Activated CD4-positive, CD25-positive, alpha-beta regulatory T cell (primary cell): Measurements from ENCODE around the gene ZFAND2B.

Experiments
- DNase-seq, 4 experiments: peaks; one replicate each; lab custom pipeline; 2025; lab: John Stamatoyannopoulos, UW

ZFAND2B gene, protein sequence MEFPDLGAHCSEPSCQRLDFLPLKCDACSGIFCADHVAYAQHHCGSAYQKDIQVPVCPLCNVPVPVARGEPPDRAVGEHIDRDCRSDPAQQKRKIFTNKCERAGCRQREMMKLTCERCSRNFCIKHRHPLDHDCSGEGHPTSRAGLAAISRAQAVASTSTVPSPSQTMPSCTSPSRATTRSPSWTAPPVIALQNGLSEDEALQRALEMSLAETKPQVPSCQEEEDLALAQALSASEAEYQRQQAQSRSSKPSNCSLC

DNA sequence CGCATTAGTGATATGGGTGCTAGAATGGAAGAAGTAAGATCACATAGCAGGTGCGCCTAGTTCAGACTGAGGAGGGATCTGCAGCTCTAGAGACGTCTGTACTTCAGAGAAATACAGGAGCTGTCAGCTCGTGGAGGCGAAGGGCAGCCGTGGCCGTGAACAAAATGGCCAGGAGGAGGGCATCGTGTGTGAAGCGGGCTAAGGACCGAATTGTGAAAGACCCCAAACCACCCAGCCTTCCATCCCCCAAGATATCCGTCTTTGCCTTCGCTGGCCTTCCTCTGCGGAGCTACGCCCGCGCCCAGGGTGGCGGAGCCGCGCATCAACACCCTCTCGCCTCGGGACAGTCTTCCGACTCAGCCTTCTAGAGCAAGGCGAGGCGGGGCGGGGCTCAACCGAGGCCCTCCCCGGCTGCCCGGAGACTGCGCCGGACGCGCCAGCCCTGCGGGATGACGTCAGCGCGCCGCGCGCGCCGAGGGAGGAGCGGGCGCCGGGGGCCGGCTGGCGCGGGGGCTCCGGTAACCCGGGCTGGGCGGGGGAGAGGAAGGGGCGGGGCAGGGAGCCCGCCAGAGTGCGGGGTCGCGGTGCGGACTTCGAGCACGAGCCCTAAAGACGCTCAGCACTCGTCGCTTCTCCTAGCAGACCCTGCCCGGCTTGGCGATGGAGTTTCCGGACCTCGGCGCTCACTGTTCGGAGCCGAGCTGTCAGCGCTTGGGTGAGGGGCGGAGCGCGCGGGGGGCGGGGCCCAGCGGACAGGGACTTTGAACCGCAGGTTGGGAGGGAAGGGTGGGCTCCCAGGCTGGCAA lies at the start of gene ZFAND2B:
TSS of gene ZFAND2B (plus strand) at position 455 of the 806 bp plus-strand sequence. CDS start at position 661, 206 bp downstream.
- peak; percentile 89 to 96 (median 94) for DNase-seq

DNA sequence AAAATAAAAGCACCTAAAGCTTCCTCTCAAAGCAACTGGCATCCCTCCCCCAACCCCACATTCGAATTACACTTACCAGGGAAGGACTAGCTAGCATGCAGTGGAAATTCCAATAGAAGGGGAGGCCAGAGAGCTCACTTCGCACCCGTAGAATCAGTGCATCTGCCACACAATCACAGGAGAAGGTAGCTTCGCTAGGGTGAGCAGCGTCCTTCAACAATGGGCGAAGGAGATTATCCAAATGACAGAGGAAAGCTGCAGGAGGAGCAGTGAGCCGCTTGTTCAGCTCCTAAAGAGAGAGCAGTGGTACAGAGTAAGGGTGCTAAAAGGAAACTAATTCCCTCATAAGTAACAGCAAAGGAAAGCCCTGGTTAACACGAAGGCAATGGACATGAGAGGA lies 49.2 kb upstream of the ZFAND2B start:
- no peak for DNase-seq

DNA sequence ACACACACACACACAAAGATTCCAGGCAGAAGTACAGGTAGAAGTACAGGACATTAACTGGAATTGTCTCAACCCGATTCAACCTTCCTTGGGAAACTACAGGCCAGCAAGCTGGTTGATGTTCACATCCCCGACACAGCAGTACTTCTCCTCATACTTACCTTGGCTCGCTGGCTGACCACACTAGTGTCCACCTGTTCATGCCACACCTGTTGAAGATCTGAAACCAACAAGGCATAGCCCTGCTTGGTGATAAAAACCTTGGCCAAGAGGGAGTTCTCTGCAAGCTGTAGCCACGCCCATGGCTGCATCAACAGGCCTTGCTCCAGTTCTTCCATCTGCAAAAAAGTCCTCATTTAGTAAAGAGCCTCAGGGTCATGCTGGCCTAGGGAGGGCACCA lies 48.6 kb upstream of the ZFAND2B start:
- DNase-seq, result no peak

- no peak for DNase-seq
These were observed 48.0 kb upstream of the ZFAND2B start for GRCh38 chr2:219158586-219158985.

DNA sequence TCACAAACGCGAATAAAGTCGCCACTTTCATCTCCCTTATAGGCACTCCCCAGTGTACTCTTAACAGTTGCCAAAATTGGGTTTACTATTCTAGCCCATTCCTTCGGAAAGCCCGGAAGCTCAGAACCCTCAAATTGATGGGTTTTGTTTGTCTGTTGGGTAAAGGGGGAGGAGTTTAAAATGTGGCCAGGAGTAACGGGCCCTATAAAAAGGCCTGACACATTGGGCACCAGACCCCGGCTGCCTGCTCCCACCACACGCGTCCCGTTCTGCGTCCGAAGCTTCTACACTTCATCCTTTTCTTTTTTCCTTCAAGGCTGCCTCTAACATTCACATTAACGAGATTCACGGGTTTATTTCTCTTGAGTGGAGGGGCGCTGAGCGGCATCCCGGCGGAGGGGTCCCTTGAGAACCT lies 46.8 kb upstream of the ZFAND2B start:
- no peak for DNase-seq

DNA sequence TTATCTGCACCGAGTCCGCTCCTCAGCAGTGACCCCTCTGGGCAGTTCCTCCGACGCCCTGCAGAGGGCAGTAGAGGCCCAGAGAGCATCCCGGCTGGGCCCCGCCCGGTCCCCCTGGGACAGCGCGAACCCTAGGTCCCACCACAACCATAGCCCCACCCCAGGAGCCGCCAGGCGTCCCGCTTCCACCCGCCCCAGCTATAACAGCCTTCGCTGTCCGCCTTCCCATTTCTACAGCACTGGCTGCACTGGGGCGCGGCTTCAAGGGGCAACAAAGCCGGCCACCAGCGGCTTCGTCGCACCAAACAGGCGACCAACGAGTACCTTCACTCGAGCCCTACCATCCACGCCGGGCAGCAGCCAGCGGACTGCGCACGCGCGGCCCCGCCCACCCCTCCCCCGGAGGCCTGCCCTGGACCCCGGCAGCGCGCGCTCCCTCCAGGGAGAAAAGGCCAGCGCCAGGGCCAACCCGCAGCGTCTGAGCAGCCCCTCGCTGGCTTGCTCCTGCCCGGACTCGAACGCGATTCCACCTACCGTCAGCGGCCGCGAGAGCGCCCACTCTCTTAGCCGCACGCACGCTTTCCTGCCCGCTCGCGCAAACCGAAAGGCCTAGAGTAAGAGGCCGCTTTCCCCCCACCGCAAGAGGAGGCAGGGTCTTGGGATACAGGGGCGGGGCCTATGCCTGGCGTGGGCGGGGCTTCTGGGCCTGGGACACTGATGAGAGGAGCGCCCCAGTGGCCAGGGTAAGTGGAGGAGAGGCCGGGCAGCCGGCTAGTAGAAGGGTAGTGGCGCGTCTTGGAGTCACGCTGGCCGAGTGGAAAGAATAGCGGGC lies 46.2 kb upstream of the ZFAND2B start, which contains the start of gene NHEJ1:
TSS of gene NHEJ1 (minus strand) at position 630 of the 832 bp plus-strand sequence. CDS start 2,453 bp downstream, outside the sequence.
- peak; percentile 82 to 88 (median 86) for DNase-seq

- DNase-seq, result no peak
These were observed 45.5 kb upstream of the ZFAND2B start for GRCh38 chr2:219161097-219161496.

DNA sequence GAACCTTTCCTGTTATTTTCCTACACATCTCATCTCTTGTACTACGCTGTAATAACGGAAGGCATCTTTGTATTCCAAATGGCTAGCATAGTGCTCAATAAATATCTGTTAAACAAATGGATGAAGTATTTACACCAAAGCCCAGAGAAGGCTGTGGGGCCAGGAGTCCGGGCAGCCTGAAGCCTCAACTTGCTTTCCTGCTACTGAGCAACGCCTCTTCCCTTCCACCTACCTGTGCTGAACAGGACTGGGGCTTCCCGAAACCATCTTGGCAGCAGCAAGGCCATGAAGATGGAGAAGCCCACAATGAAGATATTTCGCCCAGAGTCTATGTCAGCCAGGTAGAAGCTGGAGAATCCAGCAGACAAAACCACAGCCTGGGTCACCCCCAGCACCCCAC lies 43.4 kb upstream of the ZFAND2B start:
- DNase-seq, result no peak

GRCh38 chr2:219165058-219165911 lies 41.3 kb upstream of the ZFAND2B start:
- no peak for DNase-seq

DNA sequence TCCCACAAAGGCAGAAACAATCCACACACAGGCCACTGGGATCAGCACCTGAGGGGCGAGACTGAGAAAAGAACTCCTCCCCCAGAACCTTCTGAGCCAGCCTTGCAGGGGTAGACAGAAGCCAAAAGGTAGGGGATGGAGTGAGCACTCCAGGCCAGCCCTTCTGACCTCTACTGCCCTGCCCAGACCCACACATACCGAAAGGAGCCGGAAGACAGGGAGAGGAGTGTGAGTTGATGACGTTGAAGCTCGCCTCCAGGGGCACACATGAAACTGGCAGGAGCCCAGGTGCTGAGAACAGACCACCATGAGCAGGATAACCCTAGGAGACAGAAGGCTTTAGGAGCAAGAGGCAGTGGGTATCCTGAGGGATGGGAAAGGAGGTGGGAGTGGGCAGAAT lies 38.6 kb upstream of the ZFAND2B start:
- DNase-seq, result no peak

DNA sequence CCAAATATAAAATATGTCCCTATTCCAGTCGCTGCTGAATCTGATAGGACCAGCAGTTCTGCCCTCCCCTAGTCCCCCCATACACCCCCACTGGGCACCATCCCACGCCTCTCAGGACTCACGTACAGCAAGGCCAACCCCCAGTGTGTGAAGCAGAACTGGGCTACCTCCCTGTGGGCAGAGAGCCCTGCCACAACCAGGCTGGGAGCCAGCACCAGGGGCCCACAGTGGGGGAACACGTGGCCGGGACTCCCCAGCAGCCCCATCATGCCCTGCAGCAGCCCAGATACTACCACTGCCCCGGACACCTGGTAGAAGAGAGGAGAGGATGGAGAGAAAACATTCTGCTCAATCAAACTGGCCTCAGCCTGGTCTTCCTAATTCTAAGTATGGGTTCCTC lies 38.1 kb upstream of the ZFAND2B start:
- DNase-seq, result no peak

GRCh38 chr2:219168932-219169331 lies 37.6 kb upstream of the ZFAND2B start:
- no peak for DNase-seq

DNA sequence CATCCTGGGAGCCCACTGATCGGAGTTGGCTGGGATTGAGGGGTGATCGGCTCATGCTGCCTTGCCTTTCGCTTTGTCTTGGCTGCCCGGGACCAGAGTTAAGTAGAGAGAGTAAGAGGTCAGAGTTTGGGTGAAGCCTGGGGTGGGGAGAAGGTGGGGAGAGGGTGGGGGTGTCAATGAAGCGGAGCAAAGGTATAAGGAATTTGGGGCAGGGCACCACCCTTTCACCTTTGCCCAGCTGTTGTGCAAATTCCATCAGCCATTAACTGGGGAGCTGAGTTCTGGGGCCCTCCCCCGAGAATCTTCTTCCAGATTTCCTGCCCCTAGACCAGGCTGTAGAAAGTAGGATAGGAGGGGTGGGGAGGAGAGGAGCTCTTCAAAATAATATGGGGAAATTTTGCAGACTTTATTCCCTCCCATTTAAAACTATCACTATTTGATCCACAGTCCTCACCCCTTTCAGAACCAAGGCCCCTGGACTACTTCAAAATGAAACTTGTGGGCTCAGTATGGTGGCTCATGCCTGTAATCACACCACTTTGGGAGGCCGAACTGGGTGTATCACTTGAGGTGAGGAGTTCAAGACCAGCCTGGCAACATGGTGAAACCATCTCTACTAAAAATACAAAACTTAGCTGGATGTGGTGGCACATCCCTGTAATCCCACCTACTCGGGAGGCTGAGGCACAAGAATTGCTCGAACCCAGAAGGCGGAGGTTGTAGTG lies 36.5 kb upstream of the ZFAND2B start, which contains the start of gene SLC23A3:
TSS of gene SLC23A3 (minus strand) at position 100 of the 725 bp plus-strand sequence. CDS start at position 55, 45 bp downstream.
- DNase-seq, result no peak

GRCh38 chr2:219171231-219171651 lies 35.3 kb upstream of the ZFAND2B start:
- DNase-seq, result no peak

DNA sequence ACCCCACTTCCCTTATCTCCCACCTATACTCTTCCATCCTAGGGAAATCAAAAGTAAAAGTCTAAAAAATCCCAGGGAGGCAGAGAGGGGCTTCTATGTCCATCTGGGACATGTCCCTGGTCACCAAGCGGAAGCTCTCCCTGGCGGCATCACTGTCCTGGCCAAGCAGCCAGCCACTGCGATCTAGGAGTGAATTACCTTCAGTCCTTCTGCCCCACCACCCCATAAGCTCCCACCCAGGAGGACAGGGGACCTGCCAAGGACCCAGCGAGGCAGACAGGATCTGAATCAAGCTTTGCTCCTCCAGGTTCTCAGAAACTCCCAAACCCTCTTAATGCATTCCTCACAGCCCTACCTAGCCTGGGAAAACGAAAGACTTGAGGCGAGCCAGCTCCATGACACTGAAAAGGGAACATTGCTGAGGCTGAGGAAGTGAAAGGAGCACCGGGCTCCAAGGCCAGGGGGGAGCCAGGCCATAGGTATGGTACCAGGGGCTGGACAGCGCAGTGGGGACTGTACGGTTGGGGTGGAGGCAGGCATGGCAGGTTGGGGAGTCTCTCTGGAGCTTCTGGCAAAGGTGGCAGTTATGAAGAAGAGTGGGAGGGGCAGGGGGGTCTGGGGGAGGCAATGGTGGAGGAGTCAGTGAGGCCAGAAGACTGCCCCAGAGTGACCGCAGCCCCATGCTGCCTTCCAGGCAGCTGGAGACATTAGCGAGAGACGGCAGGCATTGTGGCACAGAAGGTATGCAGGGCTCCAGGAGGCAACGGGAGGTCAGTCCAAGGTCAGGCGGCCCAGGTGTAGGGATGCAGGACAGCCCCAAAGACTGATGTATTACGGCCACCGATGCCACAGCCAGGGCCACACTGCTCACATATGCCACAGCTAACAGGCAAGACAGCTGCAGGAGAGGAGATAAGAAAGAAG lies 34.1 kb upstream of the ZFAND2B start:
- no peak for DNase-seq

- DNase-seq, result no peak
These were observed 33.4 kb upstream of the ZFAND2B start for GRCh38 chr2:219173176-219173575.

DNA sequence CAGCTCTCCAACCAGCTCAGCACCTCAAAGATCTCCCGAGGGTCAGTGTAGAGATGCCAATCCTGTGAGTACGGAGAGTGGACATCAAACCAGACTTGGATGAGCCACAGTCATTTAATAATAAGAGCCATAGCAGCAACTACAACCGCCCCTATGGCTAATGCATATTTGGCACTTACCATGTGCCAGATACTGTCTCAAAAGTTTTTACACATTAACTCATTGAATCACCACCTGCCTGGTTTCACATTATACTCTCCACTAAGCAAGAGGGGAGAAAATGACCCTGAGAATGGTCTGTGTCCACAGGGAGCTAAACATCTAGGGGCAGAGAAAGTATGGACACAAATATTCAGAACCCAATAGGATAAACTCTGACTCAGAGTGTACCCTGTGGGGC lies 32.4 kb upstream of the ZFAND2B start:
- no peak for DNase-seq

GRCh38 chr2:219174801-219175200 lies 31.8 kb upstream of the ZFAND2B start:
- no peak for DNase-seq

- no peak for DNase-seq
These were observed 31.1 kb upstream of the ZFAND2B start for GRCh38 chr2:219175486-219175885.
